ENCODE data around the gene MAVS.

Gene MAVS

GRCh38 chr20:3915691-3916090 lies 69.1 kb downstream of the MAVS start:
- no peak for DNase-seq

GRCh38 chr20:3916364-3916763 lies 69.7 kb downstream of the MAVS start:
- no peak for DNase-seq

GRCh38 chr20:3919352-3919751 lies 72.7 kb downstream of the MAVS start:
- no peak for DNase-seq

- DNase-seq = no peak
Measured at GRCh38 chr20:3922223-3922982, 75.8 kb downstream of the MAVS start.

GRCh38 chr20:3922983-3923339 lies 76.3 kb downstream of the MAVS start:
- DNase-seq = no peak

- DNase-seq = no peak
Measured at GRCh38 chr20:3923818-3924217, 77.2 kb downstream of the MAVS start.

GRCh38 chr20:3924304-3925112 lies 77.9 kb downstream of the MAVS start:
- DNase-seq = no peak

GRCh38 chr20:3925113-3925695 lies 78.6 kb downstream of the MAVS start:
- DNase-seq = no peak

All from right forelimb (tissue), 1 donor.